Gastrocnemius medialis (tissue), 4 donors: ENCODE results near the gene CENPX. TPM values are rescaled to one million over a fixed set of nuclear protein-coding genes. Genes with fewer than 3 reads are reported as not detected.
A peak's percentile ranks its signal among the peaks of the same experiment; 100 is the strongest.

Experiments
- ATAC-seq, 2 donors: fragments of 150-250 bp; one replicate each; pipeline ENCODE4 v1.9.1; 2016
- DNase-seq, 2 donors: peaks; one replicate each; pipeline ENCODE4 v3.0.0-alpha.2; 2019
- H3K27ac ChIP-seq, 4 donors: fragments of 200-600 bp; sonication (generic); 1 replicate in 1 of 4; 2 replicates in 3 of 4; pipeline ENCODE4 v1.5.1; 2016 to 2018; ENCODE audit warnings: mild to moderate bottlenecking in 2 of 4, moderate library complexity in 1 of 4
- H3K27me3 ChIP-seq, 3 donors: fragments of 200-600 bp; sonication (generic) in 2 of 3; 1 replicate in 1 of 3; 2 replicates in 2 of 3; pipeline versions ENCODE4 v1.5.1 to v1.6.0; 2016 to 2019; ENCODE audit warnings: mild to moderate bottlenecking in 1 of 3, moderate library complexity in 1 of 3
- H3K36me3 ChIP-seq, 2 donors: fragments of 200-600 bp; sonication (generic) in 1 of 2; one replicate each; pipeline ENCODE4 v1.5.1; 2017 to 2018
- H3K4me1 ChIP-seq, 2 donors: fragments of 200-600 bp; sonication (generic) in 1 of 2; one replicate each; pipeline ENCODE4 v1.5.1; 2016 to 2017; ENCODE audit warnings: mild to moderate bottlenecking in 2 of 2
- H3K4me3 ChIP-seq, 4 donors: fragments of 200-600 bp; sonication (generic) in 3 of 4; 1 replicate in 1 of 4; 2 replicates in 3 of 4; pipeline ENCODE4 v1.5.1; 2016 to 2019; ENCODE audit warnings: mild to moderate bottlenecking in 2 of 4
- H3K9me3 ChIP-seq, 3 donors: fragments of 200-600 bp; sonication (generic) in 2 of 3; 1 replicate in 1 of 3; 2 replicates in 2 of 3; pipeline ENCODE4 v1.5.1; 2016 to 2019
- CTCF ChIP-seq, 5 experiments: fragments of 450-650 bp in 3 of 5; fragments of 200-600 bp in 2 of 5; sonication (generic) in 2 of 5; IDR thresholded peaks in 4 of 5; conservative IDR thresholded peaks in 1 of 5; 1 replicate in 4 of 5; 2 replicates in 1 of 5; pipeline ENCODE4 v1.5.1; 2016 to 2019; ENCODE audit warnings: antibody characterized with exemption in 5 of 5, mild to moderate bottlenecking in 3 of 5, moderate library complexity in 3 of 5
- POLR2A ChIP-seq, 2 donors: fragments of 450-650 bp; IDR thresholded peaks; one replicate each; pipeline ENCODE4 v1.6.1; 2017; ENCODE audit warnings: antibody characterized with exemption in 2 of 2, mild to moderate bottlenecking in 2 of 2, moderate library complexity in 2 of 2
- in situ Hi-C, 4 donors: fragments of 200-750 bp; cut with MboI; loops; one replicate each; pipeline versions ENCODE4 v1.15.0 to v1.8.0; 2017; ENCODE audit warnings: low sequenced_read_pairs in 4 of 4
- intact Hi-C: fragments of 100-400 bp; cut with DNase I; formaldehyde crosslinking; loops from one replicate; pipeline ENCODE4 v1.15.1; 2023; ENCODE audit warnings: low total_unique reads
- total RNA-seq, 4 donors: library from RNA; depleted of rRNA; stranded (reverse); fragments of >200 nt; gene quantifications; one replicate each; pipeline versions ENCODE4 v1.1.0 to v1.2.3, GENCODE V29; 2016

Gene CENPX
- total RNA-seq, 4 donors from 2014 or later = 41.2 to 62.7 (median 57.0) TPM

- Histone ChIP-seq H3K36me3 (peaks cover 0 to 36% of the 10 kb centered on the region in 2 donors), H3K9me3 (no peaks in the 10 kb centered on the region), H3K4me1 (peaks cover 13 to 27% of the 10 kb centered on the region in 2 donors), H3K27me3 (no peaks in the 10 kb centered on the region), H3K4me3 (peak overlapping the region; percentile 87 to 96 (median 90)), H3K27ac (peak overlapping the region; percentile 80 to 93 (median 84))
- no peak for DNase-seq
- intact Hi-C loops = no loop called here
- ATAC-seq = no peak
- in situ Hi-C loops = no loop called here
- TF ChIP-seq CTCF (IDR thresholded peaks at IDR 0.05 in 4 of 5, conservative IDR thresholded peaks at IDR 0.05 in 1 of 5) = no peak
Measured at GRCh38 chr17:82064433-82065192, 41.9 kb upstream of the CENPX start.

- no peaks in the 10 kb centered on the region for H3K27me3 ChIP-seq
- H3K4me3 ChIP-seq = peak overlapping the region in 2 of 4 donors; percentile 90
- no peak for TF ChIP-seq CTCF (IDR thresholded peaks at IDR 0.05 in 4 of 5, conservative IDR thresholded peaks at IDR 0.05 in 1 of 5)
- no peak for TF ChIP-seq POLR2A (IDR thresholded peaks at IDR 0.05)
- ATAC-seq = no peak
- intact Hi-C loops (no loop called here), in situ Hi-C loops (no loop called here)
- H3K27ac ChIP-seq = peak overlapping the region in 1 of 4 donors; percentile 93
- H3K9me3 ChIP-seq = no peaks in the 10 kb centered on the region
- H3K4me1 ChIP-seq = peaks cover 13 to 27% of the 10 kb centered on the region in 2 donors
- peaks cover 0 to 42% of the 10 kb centered on the region in 2 donors for H3K36me3 ChIP-seq
- DNase-seq = no peak
Measured at GRCh38 chr17:82063424-82064415, 41.0 kb upstream of the CENPX start.

DNA sequence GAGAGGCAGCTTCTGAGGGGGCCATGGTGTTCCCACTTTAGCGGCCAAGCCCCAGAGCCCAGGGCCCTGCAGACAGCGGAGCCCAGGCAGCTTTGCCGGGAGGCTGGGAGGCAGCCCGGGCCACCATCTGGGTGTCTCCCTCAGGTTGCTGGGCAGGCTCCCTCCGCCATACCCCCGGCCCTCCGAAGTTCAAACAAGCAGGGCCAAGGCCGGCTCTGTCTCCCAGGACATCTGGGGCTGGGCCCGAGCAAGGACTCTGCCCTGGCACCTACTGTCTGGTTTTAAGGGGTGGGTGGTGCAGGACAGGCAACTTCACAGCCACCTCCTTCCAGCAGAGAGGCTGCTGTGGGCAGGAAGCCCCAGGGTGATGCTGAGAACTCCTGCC lies 40.3 kb upstream of the CENPX start:
- H3K9me3 ChIP-seq = no peaks in the 10 kb centered on the region
- no peak overlapping the region for H3K4me3 ChIP-seq
- H3K27me3 ChIP-seq = no peaks in the 10 kb centered on the region
- TF ChIP-seq CTCF (IDR thresholded peaks at IDR 0.05 in 4 of 5, conservative IDR thresholded peaks at IDR 0.05 in 1 of 5) (no peak), POLR2A (IDR thresholded peaks at IDR 0.05) (no peak)
- intact Hi-C loops (no loop called here), in situ Hi-C loops (no loop called here)
- no peak overlapping the region for H3K27ac ChIP-seq
- ATAC-seq = no peak
- no peak for DNase-seq
- peaks cover 13 to 27% of the 10 kb centered on the region in 2 donors for H3K4me1 ChIP-seq
- H3K36me3 ChIP-seq = peaks cover 0 to 50% of the 10 kb centered on the region in 2 donors

GRCh38 chr17:82062076-82062983 lies 39.7 kb upstream of the CENPX start:
- Histone ChIP-seq H3K27ac (no peak overlapping the region), H3K27me3 (no peaks in the 10 kb centered on the region), H3K36me3 (peaks cover 0 to 56% of the 10 kb centered on the region in 2 donors), H3K9me3 (no peaks in the 10 kb centered on the region), H3K4me3 (no peak overlapping the region), H3K4me1 (peaks cover 13 to 27% of the 10 kb centered on the region in 2 donors)
- in situ Hi-C loops (no loop called here), intact Hi-C loops (no loop called here)
- ATAC-seq = no peak
- TF ChIP-seq CTCF (IDR thresholded peaks at IDR 0.05 in 4 of 5, conservative IDR thresholded peaks at IDR 0.05 in 1 of 5) (no peak), POLR2A (IDR thresholded peaks at IDR 0.05) (no peak)
- no peak for DNase-seq
